Activated CD8-positive, alpha-beta memory T cell treated with anti-CD3 and anti-CD28 coated beads, Interleukin-2, amount 50 U/mL, for 48 hours (primary cell): ENCODE results near the gene PTPN3.

Experiments used
- DNase-seq: peaks from one replicate; pipeline ENCODE4 v3.0.0-alpha.2; 2020

PTPN3 gene

DNA sequence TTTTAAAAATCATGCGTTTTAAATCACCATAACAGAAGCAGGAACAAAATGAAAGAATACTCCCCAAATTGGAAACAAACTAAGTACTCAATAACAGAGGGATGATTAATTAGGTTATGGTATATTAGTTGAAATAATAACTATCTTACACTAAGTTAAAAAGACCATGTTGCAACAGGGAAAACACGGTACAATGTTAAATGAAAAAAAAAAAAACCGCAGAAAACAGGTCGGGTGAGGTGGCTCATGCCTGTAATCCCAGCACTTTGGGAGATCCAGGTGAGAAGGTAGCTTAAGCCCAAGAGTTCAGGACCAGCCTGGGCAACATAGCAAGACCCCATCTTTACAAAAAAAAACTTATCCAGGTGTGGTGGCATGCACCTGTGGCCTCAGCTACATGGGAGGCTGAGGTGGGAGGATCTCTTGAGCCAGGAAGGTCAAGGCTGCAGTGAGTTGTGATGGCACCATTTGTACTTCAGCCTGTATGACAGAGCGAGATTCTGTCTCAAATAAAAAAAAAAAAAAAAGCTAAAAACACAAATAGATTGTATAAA, 2.4 kb upstream of the PTPN3 start:
- DNase-seq: no peak

DNA sequence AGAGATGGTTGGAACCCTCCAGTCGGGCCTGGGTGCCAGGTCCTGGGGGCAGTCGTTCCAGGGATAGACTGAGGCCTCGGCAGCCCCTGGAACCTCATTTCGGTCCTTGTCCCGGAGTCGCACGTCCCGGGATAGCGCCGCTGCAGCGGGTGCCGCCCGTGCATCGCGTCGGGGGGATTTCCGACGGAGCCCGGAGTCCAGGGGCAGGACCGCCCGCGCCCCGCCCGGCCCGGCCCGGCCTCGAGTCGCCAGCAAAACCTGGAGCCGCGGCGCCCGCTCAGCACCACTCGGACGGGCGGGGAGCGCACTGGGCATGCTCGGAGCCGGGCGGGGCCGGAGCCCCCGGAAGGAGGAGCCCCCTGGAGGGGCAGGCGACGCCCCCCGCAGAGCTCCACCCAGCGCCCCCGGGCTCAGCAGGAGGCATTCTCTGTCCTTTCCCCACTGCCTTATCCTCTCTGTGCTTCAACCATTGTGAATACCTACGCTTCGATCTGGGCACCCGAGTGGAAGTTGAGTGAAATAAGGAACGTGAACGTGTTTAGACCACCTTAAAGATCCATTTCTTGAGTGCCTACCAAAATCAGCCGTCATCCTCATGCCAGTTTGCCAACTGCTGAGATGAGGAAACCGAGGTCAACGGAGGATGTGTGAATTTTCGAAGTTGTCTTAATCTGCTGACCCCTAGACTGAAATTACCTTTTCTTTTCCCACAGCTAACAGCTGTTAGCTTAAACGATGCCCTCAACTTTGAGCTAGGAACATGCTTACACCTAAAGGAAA, 1.7 kb upstream of the PTPN3 start:
- no peak for DNase-seq

- no peak for DNase-seq
These were observed 1.1 kb upstream of the PTPN3 start for GRCh38 chr9:109499093-109499630.

GRCh38 chr9:109497226-109498153, 617 bp downstream of the PTPN3 start:
- DNase-seq: no peak

DNA sequence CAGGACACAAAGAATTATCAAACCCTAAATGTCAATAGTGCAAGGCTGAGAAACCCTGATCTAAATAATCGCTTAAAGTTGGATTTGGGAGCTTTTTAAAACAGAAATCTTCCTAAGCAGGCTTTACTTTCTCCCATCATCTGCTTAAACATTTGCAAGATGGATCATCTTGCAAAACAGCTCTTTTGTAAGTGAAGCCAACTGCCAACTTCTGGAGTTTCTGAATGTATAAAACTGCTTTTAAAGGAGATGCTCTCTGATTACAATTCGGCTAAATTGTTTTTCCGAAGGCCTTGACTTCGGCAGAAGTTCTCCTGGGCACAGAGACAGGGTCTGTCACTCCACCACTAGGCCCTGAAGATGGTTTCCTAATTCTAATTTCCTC, 1.3 kb downstream of the PTPN3 start:
- DNase-seq: no peak

DNA sequence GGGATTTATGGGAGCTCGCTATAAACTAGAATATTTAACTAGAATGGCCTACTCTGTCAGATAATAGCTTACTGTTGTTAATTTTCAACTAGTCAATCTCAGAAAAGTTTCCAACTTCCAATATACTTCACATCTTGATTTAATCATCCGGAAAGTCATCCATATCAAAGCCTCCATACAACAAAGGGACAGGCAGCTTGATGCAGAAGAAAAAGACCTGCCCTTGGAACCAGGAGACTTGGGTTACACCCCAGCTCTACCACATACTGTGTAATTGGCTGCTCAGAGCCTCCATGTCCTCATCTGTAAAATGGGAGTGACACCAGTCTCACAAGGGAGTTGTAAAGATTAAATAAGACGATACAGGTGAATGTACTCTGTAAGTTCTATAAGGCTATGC, 1.9 kb downstream of the PTPN3 start:
- no peak for DNase-seq

- no peak for DNase-seq
These were observed 4.5 kb downstream of the PTPN3 start for GRCh38 chr9:109493648-109494047.

DNA sequence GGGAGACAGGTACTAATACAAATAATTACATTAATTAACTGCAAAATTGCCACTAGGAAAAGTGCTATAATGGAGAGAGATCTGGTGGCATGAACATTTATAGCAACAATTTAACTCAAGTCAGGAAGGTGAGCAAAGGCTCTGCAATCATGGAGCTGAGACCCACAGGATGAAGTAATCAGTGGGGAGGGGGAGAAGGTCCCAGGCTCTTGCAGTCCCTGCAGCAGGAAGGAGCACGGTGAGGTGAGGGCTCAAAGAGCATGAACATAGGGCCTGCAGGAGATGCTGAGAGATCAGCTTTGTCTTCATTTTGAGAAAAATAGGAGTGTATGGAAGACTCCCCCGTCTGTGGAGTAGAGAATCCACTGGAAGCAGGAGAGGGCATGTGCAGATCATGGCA, 6.5 kb downstream of the PTPN3 start:
- no peak for DNase-seq

- DNase-seq: no peak
These were observed 9.2 kb downstream of the PTPN3 start for GRCh38 chr9:109488791-109489492.

- no peak for DNase-seq
These were observed 9.8 kb downstream of the PTPN3 start for GRCh38 chr9:109488351-109488750.

GRCh38 chr9:109487247-109487646, 10.9 kb downstream of the PTPN3 start:
- DNase-seq: no peak

DNA sequence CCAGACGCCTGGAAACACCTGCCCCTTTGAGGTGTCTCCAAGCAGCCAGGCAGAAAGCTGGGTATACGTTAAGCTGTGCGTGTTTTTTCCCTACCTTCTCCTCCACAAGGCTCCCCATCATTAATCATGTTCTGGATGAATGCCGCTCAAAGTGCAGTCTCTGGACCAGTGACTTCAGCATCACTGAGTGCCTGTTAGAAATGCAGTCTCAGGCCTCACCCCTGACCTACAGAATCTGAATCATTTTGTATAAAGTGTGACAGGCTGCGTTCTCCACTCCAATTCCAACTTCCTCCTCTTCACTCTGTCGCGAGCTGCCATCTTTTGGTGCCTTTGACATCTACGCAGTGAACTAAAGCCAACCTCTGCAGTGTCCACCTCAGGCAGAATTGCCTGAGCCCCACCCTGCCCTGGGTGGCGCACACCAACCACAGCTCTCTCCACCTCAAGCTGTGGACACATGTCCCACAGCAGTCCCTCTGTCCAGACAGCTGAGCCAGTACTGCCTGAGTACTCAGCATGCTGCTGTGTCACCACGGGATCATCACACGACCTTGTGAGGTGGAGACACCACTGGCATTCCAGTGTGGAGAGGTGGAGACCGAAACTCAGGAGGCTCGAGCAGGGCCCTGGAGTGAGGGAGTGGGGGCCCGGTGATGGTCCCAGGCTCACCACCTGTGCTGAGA, 14.2 kb downstream of the PTPN3 start:
- no peak for DNase-seq

DNA sequence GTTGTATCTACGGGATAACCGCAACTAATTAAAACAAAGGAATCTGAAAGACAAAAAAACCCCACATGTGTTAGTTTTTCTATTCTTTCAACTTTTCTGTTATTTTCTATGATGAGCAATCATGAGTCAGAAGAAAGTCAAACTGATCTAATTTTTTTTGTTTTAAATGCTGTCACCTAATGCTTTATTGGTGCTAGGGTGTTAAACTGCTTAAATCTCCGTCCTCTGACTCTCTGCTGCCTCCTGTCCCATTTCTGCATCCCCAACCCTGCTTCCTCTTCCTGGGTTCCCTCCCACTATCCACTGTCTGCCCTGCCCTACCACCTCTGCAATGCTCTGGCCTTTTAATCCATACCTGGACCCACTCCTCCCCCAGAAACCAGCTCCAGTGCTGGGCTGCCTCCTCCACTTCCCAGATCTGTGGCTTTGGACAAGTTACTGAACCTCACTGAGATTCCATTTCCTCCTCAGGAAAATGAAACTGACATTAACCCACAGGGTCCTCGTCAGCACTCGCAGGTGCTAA, 15.7 kb downstream of the PTPN3 start:
- no peak for DNase-seq

DNA sequence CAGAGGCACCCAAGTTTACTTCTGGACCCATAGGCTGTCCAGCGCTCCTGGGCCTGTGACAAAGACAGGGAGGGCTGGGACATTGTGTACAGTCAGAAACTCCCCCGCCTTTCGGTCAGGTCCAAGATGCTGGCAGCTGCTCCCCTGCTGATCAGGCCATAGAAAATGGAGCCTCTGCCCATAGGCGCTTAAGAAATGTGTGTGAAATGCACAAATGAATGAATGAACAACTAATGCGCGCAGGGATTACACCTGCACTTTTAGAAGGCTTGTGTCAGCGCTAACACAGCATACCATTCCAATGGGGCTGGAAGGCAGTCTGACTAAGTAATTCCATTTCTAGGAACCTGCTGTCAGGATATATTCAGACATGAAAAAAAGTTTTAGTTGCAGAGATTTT, 16.3 kb downstream of the PTPN3 start:
- no peak for DNase-seq

- no peak for DNase-seq
These were observed 18.3 kb downstream of the PTPN3 start for GRCh38 chr9:109479822-109480221.

DNA sequence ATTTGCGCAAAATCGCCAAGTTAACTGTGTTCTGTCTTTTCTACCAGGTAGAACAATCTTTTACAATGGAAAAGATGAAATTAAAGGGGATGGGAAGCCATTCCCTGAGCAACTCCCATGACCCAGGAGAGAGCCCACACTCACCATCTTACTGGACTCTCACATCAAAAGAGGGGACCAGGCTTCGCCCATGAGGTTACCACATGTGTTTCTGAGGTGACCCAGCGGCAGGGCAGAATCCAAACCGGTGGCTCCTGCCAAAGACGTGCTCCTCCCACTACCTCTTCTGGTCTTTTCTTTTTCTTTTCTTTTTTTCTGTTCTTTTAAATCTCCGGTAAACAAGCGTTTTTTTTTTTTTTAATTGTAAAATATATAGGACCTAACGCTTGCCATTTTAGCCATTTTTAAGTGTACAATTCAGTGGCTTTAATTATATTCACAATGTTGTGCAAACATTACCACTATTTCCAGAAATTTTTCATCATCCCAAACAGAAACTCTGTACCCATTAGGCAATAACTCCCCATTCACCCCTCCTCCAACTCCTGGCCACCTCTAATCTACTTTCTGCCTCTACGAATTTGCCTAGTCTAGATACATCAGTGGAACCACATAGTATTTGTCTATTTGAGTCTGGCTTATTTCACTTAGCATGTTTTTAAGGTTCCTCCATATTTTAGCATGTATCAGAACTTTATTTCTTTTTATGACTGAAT, 19.3 kb downstream of the PTPN3 start:
- no peak for DNase-seq

DNA sequence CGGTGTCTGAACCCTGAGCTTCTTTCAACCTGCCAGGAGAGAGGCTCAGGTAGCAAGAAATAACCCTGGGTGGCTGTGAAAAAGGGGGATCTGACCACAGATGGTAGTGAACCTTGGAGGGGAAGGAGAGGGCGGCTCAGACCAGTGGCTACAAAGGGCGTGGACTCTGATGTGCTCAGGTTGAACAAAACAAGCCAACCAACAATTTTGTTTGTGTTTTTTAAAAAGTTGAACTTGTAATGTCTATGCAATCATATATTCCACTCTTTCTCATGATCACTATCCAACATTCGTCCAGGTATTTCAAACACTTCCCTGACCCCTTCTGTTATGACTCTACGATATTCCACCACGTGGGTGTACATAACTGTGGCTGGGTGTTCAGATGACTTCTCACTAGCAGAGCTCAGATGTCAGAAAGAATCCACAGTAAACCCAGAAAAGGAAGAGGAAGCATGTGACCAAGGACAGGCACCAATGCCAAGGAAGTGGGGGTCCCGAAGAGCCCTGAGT, 20.0 kb downstream of the PTPN3 start:
- no peak for DNase-seq

GRCh38 chr9:109477258-109478050, 20.7 kb downstream of the PTPN3 start:
- no peak for DNase-seq

DNA sequence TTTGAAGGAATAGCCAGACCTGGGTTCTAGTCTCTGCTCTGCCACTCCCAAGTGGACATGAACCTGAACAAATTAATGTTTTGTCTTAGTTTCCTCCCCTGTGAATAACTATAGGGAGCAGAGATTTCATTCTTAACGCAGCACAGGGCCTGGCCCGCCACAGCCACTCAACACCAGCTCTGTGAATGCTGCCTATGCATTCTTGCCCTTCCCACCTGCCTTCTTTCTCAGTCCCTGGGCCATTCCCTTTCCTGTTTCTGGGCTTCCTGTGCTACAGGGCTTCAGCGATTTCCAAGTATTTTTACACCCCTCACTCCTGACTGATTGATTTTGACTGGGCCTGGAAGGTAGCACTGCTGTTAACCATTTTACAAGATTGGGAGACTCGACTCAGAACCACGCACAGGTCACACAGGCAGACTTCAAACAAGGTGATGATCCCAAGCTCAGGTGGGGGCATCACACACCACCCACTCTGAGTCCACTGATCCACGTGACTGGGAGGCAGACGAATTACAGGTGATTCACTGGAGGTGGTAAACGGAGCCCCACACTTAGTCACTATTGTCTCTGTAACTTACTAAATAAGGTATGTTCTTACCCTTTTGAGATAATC, 21.4 kb downstream of the PTPN3 start:
- no peak for DNase-seq

GRCh38 chr9:109475526-109475925, 22.6 kb downstream of the PTPN3 start:
- DNase-seq: no peak
